HG03342 (cell line): ENCODE data around the gene ALDH6A1.
A peak's percentile ranks its signal among the peaks of the same experiment; 100 is the strongest.

ENCODE experiments used
- ATAC-seq: cut with Tn5 transposase; IDR thresholded peaks from one replicate; pipeline ENCODE4 v1.9.1; 2021; ENCODE audit warnings: mild to moderate bottlenecking, moderate library complexity; ENCODE audit not compliant: unreplicated experiment

Gene ALDH6A1

DNA sequence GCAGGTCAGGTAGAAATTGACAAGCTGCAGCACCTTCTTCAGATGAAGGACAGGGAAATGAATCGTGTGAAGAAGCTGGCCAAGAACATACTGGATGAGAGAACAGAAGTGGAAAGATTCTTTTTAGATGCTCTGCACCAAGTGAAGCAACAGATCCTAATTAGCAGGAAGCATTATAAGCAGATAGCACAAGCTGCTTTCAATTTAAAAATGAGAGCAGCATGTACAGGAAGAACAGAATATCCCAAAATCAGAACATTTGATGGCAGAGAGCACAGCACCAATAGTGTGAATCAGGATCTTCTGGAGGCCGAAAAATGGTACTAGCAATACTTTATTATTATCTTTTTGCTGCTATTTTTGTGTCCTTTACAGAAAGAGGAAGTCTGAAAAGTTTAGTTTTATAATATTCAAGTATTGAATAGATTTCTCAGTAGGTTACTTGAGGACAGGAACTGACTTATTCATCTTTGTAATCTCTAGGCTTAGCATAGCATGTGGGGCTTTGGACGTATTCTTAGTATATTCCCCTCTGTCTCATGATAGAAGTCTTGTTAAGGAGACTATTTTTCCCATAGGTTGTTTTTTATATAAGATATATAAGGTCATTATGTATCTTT, 34.3 kb downstream of the ALDH6A1 start:
- ATAC-seq, result no peak

DNA sequence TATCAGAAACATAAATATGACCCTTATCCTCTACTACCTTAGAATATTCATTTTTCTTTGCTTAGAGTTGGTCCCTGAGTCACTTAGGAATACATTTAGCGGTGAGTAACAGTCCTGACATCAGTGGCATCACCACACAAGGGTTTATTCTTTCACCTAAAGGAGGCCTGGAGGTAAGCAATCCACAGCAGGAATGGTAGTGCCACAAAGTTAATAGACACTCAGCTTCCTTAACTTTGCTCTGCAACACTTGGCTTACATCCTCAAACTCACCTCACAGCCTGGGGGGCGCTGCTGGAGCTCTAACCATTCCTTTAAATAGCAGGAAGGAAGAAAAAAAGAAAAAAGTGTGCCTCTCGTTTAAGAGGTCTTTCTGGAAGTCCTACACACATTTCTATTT, 36.0 kb downstream of the ALDH6A1 start:
- no peak for ATAC-seq

DNA sequence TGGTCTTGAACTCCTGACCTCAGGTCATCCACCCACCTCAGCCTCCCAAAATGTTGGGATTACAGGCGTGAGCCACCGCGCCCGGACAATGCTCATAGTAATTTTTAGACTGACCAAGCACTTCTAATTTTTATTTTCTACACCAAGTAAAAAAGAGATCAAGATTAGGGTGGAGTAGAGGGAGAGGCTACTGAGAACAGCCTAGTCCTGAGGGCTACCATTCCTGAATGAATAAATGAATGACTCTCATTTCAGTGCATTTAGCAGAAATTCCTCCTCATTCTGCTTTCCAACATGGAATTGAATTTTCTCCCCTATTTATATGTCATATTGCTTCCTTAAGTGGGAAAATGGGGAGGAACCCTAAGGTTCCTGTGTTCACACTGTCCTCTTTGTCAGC, 38.7 kb downstream of the ALDH6A1 start:
- no peak for ATAC-seq

DNA sequence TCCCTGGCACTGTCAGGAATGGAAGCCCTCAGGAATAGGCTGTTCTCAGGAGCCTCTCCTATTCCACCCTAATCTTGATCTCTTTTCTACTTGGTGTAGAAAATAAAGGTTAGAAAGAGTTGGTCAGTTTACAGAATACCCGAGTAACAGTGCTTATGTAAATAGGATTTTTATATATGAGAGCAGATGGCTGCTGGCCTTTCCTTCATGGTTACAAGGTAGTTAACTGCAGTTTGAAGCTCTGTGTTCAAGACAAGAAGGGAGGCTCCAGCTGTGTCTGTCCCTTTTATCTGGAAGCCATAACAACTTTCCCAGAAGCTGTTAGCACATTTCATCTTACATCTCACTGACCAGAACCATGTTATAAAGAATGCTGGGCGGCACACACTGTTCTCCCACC, 42.0 kb downstream of the ALDH6A1 start:
- ATAC-seq, result no peak

DNA sequence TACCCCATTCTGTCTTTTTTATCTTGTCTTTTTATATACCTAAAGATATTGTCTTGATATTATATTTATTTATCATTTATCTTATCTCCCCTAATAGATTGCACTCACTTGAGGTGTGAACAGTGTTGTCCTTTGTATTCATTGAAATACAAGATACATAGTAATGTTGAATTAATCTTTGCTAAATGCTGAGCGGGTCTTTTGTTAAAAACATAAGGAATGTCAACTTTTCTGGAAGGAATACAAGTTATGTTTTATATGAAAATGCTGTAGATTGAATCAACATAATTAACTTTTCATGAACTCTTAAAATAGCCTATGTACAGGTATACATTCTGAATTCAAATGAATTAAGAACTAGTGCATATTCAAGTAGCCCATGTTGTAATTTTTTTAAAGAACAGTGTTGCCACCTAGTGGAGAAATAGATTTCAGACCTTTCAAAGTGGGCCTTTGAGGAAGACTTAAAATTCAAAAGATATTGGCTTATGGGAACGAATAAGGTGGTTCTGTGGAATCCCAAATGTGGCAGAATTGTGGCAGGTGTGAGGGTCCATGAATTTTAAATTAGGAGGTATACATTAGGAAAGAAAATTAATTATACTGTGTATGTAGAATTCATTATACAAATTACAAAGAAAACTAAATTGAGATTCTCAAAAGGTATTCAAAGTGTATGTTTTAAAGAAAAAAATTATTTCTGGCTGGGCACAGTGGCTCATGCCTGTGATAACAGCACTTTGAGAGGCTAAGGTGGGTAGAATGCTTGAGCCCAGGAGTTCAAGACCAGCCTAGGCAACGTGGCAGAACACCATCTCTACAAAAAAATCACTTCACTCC, 46.0 kb downstream of the ALDH6A1 start:
- ATAC-seq, result no peak

DNA sequence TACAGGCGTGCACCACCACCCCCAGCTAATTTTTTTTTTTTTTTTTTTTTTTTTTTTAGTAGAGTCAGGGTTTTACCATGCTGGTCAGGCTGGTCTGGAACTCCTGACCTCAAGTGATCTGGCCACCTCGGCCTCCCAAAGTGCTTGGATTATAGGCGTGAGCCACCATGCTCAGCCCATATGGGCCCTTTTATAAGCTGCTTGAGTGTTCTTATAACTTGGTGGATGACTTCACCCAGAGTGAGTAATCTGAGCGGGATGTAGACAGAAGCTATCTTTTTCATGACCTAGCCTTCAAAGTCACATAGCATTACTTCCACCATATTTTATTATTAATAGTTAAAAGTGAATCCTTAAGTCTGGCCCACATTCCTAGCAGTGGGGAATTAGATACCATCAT, 48.7 kb downstream of the ALDH6A1 start:
- ATAC-seq, result no peak

DNA sequence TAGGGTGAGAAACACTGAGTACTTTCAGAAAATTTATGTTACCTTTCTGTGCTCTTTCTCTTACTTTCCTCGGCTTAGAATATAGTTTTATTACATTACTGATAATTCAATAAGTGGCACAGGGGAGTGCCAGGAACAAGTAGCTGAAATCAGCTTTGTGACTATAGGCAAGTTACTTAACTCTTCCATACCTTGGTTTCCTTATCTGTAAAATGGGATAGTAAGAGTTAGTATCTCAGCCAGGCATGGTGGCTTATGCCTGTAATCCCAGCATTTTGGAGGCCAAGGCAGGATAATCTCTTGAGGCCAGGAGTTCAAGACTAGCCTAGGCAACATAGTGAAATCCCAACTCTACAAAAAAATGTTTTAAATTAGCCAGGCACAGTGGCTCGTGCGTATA, 49.7 kb downstream of the ALDH6A1 start:
- no peak for ATAC-seq

DNA sequence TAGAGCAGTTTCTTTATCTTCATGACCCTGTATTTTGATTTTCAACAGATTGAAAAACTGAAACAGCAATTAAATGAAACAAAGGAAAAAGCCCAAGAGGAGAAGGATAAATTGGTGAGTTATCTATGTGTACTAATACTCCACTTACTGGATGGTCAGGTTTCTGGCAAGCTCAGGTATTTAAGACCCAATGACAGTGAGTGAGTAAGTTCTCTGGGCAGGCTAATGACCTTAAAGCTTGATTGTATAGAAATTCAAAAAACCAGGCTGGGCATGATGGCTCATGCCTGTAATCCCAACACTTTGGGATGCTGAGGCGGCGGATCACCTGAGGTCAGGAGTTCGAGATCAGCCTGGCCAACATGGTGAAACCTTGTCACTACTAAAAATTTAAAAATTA, 55.1 kb downstream of the ALDH6A1 start:
- no peak for ATAC-seq

DNA sequence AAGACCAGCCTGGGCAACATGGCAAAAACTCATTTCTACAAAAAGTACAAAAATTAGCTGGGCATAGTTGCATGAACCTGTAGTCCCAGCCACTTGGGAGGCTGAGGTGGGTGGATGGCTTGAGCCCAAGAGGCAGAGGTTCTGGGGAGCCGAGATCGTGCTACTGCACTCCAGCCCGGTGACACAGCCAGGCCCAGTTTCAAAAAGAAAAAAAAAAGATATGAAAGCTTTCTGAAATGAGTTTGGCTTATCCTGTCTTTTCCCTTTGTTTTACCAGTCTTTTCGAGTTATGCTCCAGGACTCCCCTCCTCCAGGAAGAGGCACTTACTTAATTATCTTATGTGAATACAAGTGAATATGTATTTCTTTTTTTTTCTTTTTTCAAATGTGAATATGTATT, 61.9 kb downstream of the ALDH6A1 start:
- ATAC-seq, result no peak

DNA sequence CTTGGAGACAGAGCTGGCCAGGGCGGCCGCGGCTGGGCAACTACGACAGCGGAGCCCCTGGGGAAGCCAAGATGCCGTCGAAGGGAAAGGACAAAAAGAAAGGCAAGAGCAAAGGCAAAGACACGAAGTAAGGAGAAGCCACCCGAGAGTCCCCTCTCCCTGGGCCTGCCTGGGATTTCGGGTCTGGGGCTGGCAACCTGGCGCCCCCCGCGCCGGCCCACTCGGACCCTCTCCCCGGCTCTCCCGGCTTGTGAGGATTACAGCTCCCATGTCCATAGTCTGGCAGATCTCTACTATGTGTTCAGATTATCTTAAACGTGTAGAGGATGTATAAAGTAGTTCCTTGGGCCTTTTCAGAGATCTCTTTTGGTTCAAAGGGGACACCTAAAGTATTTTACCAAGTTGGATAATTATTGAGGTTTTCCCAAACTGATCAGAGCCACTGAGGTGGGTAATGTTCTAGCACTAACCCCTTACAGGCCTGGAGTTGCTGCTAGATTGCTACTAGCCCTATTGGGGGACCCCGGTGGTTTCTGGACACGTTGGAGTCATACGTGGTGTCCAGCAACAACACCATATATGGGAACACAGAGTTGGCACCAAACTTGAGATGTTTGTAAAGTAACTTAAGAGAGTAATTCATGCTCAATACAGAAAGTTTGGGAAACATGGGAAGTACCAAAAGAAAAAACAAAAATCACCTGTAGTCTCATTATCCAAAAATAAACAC, 64.7 kb downstream of the ALDH6A1 start:
- no peak for ATAC-seq

DNA sequence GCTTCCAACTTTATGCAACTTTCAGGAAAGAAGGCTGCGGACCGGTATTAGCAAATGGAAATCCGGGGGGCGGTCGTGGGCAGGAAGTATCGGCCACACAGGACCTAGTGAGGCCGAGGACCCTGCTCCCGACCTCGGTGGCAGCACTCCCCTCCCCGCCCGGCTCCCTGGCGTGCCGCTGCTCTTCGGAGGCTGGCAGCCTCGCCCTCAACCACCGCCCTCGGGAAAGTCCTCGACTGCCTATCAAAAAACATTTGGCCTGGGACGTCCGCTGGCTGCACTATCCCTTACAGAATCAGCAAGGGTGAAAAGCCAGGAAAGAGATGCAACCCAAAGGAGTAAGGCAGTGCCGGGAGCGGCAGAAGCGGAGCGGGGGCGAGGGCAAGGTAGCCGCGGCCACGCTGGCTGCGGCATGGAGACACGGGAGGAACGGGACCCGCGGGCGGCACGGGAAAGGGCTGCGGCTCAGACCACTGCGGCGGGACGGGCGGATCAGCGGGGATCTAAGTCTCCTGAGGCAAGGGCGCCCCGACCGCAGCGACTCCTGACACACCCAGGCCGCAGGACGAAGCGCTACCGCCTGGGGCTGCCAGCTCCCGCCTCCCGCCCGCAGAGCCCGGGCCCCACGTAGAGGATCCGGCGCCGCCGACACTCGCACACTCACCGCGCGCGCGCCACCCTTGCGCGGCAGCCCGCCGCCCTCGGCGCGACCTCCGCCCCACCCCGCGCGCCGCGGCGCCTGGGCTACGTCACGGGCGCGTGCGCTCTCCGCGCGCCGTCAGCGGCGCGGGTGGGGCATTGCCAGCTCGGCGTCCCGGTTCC, 65.5 kb downstream of the ALDH6A1 start, which contains the start of the genes BBOF1 and ENTPD5:
TSS of gene BBOF1 (plus strand) at position 764 of the 822 bp plus-strand sequence. CDS start 130 bp downstream, outside the sequence.
TSS of gene ENTPD5 (minus strand) at position 703 of the 822 bp plus-strand sequence. CDS start 31,186 bp downstream, outside the sequence.
- peak; percentile 85 for ATAC-seq

DNA sequence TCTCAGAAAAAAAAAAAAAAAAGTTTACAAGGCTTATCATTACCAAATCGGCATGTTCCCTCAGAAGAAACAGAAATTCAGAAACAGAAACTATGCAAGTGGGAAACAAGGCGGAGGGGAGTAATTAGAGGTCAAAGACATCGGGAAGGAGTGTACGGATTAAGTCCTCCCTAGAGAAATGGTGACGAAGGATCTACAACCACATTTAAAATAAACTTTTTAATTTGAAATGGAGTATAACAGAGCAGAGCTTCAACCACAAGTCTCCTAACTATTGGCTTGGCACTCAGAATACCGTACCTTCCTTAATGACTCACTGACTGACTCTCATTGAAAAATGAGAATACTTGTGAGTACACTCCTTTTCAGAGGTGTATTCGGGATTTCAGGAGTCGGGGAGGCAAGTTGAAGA, 66.1 kb downstream of the ALDH6A1 start:
- ATAC-seq, result peak; percentile 10

DNA sequence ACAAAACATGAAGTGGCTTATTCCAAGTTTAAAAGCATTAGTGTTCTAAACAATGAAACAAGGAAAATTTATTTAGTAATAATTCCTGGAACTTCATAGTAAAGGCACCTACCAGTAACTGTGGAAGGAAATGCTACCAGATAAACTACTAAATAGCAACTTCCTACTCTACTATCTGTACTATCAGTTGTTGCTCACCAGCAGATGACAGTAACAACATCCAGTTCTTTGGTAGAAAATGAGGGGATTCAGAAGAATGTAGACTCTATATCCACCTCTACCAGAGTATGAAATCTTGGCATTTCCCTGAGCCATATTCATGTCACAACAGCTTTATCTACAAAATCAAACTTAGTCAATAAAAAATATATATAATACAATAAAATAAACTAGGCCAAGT, 68.3 kb downstream of the ALDH6A1 start:
- ATAC-seq, result no peak

DNA sequence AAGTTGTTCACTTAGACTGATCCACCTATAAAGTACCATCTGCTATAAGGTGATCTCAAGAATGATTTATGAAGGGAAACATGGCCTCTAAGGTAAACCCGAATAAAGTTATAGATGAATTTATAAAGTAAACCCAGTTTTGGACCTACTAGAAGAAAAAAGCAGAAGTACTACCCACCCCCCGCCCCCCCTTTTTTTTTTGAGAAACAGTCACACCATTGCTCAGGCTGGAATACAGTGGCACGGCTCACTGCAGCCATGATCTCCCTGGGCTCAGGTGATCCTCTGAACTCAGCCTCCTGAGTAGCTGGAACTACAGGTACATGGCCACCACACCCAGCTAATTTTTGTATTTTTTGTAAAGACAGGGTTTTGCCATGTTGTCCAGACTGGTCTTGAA, 69.1 kb downstream of the ALDH6A1 start:
- ATAC-seq, result no peak

DNA sequence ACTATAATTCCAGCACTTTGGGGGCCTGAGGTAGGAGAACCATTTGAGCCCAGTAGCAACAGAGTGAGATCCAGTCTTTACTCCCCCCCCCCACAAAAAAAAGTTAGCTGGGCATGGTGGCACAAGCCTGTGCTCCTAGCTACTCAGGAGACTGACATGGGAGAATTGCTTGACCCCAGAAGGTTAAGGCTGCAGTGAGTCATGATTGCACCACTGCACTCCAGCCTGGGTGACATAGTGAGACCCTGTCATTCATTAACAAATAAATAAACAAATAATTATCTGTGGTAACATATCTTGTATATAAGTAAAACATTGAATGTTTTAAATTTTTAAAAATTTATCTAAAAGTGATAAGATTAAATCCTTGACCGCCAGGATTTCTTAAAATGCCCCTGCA, 70.0 kb downstream of the ALDH6A1 start:
- ATAC-seq, result no peak

DNA sequence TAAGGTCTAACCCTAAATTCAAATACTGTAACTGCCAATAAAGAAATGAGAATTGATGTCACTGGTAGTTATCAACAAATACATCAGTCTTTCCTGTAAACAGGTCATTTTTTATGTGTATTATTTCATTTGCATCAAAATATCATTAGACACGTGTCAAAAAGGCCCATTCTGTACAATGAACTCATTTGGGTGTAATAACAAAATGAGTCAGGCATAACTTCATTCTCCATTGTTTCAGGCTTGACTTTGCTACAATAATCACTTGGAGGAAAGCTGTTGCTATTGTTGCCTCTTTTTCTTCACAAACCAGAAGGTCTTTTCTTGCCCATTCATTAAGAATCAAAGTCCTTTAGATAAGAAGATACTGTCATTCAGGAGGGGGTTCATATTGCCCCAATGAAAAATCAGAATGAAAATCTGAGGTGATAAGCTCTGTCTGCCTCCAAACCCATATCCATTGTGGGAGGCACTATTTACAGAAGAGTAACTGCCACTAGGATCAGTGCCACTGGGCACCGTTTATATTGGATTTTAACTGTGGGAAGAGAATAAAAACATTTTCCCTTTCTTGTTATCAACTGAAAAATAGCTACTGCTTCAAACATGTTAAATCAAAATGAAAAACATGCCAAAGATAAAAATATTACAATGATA, 75.3 kb downstream of the ALDH6A1 start:
- ATAC-seq, result no peak
